Measurements from ENCODE around the gene EHMT2.

EHMT2 gene

DNA sequence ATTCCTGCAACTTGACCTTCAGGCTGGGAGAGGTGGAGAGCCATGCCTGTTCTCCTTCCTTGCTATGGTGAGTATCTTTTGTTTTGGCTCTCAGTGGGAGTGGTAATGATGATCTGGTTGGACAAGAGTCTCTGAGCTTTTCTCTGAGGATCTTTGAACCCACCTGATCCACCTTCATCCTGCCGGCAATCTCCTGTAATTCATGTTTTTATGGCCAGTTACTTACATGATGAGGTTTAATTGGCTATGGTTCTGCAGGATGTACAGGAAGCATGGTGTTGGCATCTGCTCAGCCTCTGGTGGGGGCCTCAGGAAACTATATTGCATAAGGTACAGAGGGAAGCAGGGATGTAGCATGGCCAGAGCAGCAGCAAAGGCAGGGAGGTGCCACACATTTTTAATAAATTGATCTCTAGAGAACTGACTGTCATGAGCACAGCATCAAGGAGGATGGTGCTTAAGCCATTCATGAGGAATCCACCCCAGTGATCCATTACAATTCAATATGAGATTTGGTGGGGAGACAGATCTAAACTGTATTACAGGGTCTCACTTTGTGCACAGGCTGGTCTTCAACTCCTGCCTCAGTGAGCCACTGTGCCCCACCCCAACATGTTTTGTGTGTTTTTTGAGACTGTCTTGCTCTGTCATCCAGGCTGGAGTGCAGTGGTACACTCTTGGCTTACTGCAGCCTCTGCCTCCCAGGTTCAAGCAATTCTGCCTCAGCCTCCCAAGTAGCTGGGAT is 60.0 kb downstream of the EHMT2 start:
- no peak for DNase-seq (ENCODE audit: low spot score)

DNA sequence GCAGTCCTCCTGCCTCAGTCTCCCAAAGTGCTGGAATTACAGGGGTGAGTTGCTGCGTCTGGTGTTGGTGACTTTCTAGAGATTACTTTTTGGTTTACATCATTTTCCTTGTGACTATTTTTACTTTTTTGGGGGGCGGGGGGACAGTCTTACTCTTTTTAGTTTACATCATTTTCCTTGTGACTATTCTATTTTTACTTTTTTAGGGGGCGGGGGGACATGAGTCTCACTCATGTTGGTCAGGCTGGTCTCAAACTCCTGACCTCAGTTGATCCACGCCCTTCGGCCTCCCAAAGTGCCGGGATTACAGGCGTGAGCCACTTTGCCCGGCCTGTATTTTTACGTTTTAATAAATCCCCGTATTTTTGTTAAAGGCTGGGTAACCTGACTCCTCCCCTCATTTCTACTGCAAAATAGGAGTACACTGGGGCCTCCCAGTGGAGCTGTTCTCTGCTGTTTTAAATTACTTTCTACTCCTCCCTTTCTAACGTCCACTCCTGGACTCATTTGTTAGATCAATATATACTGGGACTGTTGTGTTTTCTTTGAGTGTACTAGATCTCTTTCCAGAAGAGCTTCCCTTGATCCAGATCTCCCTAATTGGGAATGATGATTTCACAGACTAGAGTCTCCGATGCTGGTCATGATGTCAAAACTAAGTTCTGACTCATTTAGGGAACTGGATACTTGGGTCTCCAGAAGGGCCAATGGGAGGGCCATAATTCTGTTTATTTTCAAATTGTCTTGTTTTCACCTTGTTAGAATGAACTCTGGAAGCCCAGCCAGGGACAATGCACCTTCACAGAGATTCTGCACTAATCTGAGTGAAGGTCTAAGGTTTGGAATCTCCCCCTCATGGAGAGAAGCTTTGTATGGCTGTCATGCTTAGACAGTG is 60.8 kb downstream of the EHMT2 start:
- peak; percentile 65 for DNase-seq (ENCODE audit: low spot score)

DNA sequence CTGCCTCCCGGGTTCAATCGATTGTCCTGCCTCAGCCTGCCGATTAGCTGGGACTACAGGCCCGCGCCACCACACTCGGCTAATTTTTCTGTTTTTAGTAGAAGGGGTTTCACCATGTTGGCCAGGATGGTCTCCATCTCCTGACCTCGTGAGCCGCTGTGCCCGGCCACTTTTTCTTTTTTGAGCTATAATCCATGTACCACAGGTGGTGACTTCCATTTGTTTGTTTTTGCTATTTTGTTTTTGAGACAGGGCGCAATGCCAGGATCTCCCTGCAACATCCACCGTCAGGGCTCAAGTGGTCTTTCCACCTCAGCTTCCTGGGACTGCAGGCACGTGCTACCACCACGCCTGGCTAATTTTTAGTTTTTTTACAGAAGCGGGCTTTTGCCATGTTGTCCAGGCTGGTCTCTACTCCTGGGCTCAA is 61.4 kb downstream of the EHMT2 start:
- peak; percentile 61 for DNase-seq (ENCODE audit: low spot score)

DNA sequence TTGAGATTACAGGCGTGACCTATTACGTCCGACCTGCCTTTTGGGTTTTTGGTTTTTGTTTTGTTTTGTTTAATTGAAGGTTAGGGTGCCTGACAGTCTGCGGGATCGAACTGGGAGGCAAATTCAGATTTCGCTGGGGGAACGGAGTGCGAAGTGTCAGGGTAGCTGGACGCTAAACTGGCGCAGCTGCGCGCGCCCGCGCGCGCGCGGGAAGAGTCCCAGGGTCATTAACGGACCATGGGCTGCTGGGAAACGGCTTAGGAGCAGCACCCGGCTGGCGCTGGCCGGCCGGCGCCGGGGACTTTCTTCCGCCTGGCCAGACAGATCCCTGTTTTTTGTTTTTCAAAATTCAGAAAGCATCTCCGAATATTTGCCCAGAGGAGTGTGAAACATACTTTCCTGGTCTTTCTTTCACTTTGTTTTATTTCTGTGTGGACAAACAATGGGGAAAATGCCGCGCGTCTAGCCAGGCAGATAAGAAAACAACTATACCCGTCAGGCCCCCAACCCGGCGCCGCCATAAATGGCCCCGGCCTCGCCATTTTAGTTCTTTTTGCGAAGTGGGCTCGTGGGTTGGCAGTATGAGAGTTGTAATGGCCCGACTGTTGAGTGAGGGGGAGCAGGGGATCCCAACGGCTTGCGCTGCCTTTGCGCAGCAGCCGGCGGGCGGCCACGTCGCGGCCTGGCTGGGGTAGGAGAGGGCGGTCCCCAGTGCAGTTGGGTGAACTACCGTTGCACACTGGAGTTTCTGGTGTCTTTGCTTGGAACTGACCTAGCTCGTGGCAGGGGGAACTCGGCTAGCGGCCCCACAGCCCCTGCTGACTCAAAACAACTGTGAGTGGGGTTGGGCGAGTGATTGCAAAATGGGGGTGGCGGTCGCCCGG is 62.9 kb downstream of the EHMT2 start:
- DNase-seq (ENCODE audit: low spot score): peak; percentile 79

DNA sequence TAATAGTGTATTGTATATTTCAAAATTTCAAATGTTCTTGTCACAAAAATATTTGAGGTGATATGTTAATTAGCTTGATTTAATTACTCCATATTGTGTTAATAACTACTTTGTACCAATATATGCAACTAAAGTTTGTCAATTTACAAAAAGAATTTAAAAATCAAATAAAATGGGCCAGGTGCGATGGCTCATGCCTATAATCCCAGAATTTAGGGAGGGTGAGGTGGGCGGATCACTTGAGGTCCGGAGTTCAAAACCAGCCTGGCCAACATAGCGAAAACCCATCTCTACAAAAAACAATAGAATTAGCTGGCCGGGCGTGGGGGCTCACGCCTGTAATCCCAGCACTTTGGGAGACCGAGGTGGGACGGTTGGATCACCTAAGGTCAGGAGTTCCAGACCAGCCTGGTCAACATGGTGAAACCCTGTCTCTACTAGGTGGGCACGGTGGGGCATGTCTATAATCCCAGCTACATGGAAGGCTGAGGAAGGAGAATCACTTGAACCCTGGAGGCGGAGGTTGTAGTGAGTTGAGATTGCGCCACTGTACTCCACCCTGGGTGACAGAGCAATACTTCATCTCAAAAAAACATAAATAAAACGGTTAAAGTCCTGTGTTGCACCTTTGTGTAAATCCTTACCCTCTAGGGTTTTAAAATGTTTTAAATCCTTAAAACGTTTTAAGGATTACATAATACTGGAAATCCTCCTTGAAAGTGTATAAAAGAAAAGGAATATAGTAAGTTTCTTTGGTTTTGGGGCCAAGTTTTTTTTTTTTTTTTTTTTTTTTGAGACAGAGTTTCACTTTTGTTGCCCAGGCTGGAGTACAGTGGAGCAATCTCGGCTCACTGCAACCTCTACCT is 65.9 kb downstream of the EHMT2 start:
- peak; percentile 75 for DNase-seq (ENCODE audit: low spot score)

DNA sequence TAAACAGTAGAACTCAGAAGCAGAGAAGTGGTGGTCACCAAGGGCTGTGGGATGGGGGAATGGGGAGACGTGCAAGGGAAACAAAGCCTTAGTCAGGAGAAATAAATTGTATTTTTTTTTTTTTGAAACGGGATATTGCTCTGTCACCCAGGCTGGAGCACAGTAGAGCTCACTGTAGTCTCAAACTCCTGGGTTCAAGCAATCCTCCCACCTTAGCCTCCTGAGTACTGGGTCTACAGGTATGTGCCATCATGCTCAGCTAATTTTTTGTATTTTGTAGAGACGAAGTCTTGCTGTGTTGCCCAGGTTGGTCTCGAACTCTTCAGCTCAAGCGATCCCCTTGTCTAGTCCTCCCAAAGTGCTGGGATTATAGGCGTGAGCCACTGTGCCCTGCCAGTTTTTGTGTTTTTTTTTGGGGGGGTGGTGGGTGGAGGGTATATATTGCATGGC is 66.6 kb downstream of the EHMT2 start:
- peak; percentile 50 for DNase-seq (ENCODE audit: low spot score)
